ENCODE results near the gene STPG2.
"Not testable (repeated sequence)": the region's sequence is repeated elsewhere in the genome, so short reads cannot be mapped to it uniquely, and the experiment has no call there.

The STPG2 gene

GRCh38 chr4:97953171-97953941 lies 189.9 kb downstream of the STPG2 start:
- no peak for DNase-seq (ENCODE audit: low read depth, low spot score)
- no peak overlapping the region for H3K27ac ChIP-seq

GRCh38 chr4:97952763-97953162 lies 190.5 kb downstream of the STPG2 start:
- no peak overlapping the region for H3K27ac ChIP-seq
- DNase-seq (ENCODE audit: low read depth, low spot score): no peak

GRCh38 chr4:97950836-97951235 lies 192.4 kb downstream of the STPG2 start:
- H3K27ac ChIP-seq: peak overlapping the region; percentile 33
- DNase-seq (ENCODE audit: low read depth, low spot score): peak; percentile 40

- peak overlapping the region; percentile 74 for H3K27ac ChIP-seq
- DNase-seq (ENCODE audit: low read depth, low spot score): peak; percentile 58
Observed at GRCh38 chr4:97942951-97943350, 200.3 kb downstream of the STPG2 start.

- peak; percentile 34 for DNase-seq (ENCODE audit: low read depth, low spot score)
- H3K27ac ChIP-seq: peak overlapping the region; percentile 74
Observed at GRCh38 chr4:97942137-97942536, 201.1 kb downstream of the STPG2 start.

GRCh38 chr4:97938141-97938540 lies 205.1 kb downstream of the STPG2 start:
- no peak overlapping the region for H3K27ac ChIP-seq
- no peak for DNase-seq (ENCODE audit: low read depth, low spot score)

GRCh38 chr4:97924341-97924958 lies 218.8 kb downstream of the STPG2 start:
- DNase-seq (ENCODE audit: low read depth, low spot score): no peak

GRCh38 chr4:97923096-97923495 lies 220.2 kb downstream of the STPG2 start:
- no peak overlapping the region for H3K27ac ChIP-seq
- DNase-seq (ENCODE audit: low read depth, low spot score): no peak

More at GRCh38 chr4:97924341-97924958, 218.8 kb downstream of the STPG2 start:
- H3K27ac ChIP-seq: no peak overlapping the region

- no peak overlapping the region for H3K27ac ChIP-seq
- DNase-seq (ENCODE audit: low read depth, low spot score): no peak
Observed at GRCh38 chr4:97917115-97917514, 226.2 kb downstream of the STPG2 start.

GRCh38 chr4:97912156-97912555 lies 231.1 kb downstream of the STPG2 start:
- no peak for DNase-seq (ENCODE audit: low read depth, low spot score)
- no peak overlapping the region for H3K27ac ChIP-seq

- no peak for DNase-seq (ENCODE audit: low read depth, low spot score)
- H3K27ac ChIP-seq: no peak overlapping the region
Observed at GRCh38 chr4:97911236-97911906, 231.9 kb downstream of the STPG2 start.

GRCh38 chr4:97910005-97910404 lies 233.3 kb downstream of the STPG2 start:
- no peak overlapping the region for H3K27ac ChIP-seq
- DNase-seq (ENCODE audit: low read depth, low spot score): no peak

- H3K27ac ChIP-seq; DNase-seq (ENCODE audit: low read depth, low spot score): not testable (repeated sequence)
Observed at GRCh38 chr4:97903436-97904189, 239.7 kb downstream of the STPG2 start.

- H3K27ac ChIP-seq: no peak overlapping the region
- no peak for DNase-seq (ENCODE audit: low read depth, low spot score)
Observed at GRCh38 chr4:97900229-97900628, 243.0 kb downstream of the STPG2 start.

GRCh38 chr4:97892592-97893266 lies 250.5 kb downstream of the STPG2 start:
- DNase-seq (ENCODE audit: low read depth, low spot score): no peak
- H3K27ac ChIP-seq: no peak overlapping the region

GRCh38 chr4:97879942-97880341 lies 263.3 kb downstream of the STPG2 start:
- no peak overlapping the region for H3K27ac ChIP-seq
- DNase-seq (ENCODE audit: low read depth, low spot score): no peak

GRCh38 chr4:97868097-97868496 lies 275.2 kb downstream of the STPG2 start:
- no peak overlapping the region for H3K27ac ChIP-seq
- DNase-seq (ENCODE audit: low read depth, low spot score): no peak

- H3K27ac ChIP-seq: no peak overlapping the region
- no peak for DNase-seq (ENCODE audit: low read depth, low spot score)
Observed at GRCh38 chr4:97867557-97868091, 275.7 kb downstream of the STPG2 start.

GRCh38 chr4:97866821-97867556 lies 276.3 kb downstream of the STPG2 start:
- H3K27ac ChIP-seq: no peak overlapping the region
- no peak for DNase-seq (ENCODE audit: low read depth, low spot score)
